ENCODE results near the gene PLXND1.

DNA sequence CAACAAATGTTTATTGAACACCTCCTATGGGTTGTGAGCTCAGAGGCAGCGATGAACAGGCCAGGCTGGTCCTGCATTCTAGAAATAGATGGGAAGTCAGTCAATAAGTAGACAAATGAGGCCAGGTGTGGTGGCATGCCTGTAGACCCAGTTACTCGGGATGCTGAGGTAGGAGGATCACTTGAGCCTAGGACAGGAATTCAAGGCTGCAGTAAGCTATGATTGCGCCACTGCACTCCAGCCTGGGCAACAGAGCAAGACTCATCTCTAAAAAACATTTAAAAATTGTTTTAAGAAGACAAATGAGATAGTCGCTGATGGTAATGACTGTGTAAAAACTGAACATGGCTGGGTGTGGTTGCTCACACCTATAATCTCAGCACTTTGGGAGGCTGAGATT is 82.4 kb downstream of the PLXND1 start:
- TF ChIP-seq CTCF (IDR thresholded peaks at IDR 0.05) (no peak), EZH2 (IDR thresholded peaks at IDR 0.05; ENCODE audit: borderline replicate concordance, insufficient read depth, low read depth, low read length, poor library complexity, severe bottlenecking) (no peak)
